K562 (cell line): Measurements from ENCODE around the gene RYR1. TPM values are rescaled to one million over a fixed set of nuclear protein-coding genes. Genes with fewer than 3 reads are reported as not detected.

Source experiments
- ATAC-seq: fragments of 200-7000 bp; cut with Tn5 transposase; 3 replicates; pipeline ENCODE4 v1.9.1; 2020; ENCODE audit warnings: moderate library complexity
- BruUV-seq: library from RNA; stranded (reverse); fragments of 400-500 nt; replicated peaks from 2 replicates; lab custom pipeline; 2021; lab: Mats Ljungman, UMichigan
- CTCF ChIA-PET: fragments of 300-600 bp; formaldehyde crosslinking; extraction: SDS; loops from one replicate; lab custom pipeline; 2021; ENCODE audit warnings: low intra/inter-chr PET ratio; lab: Yijun Ruan, JAX
- POLR2A ChIA-PET: fragments of 300-600, 350-650 bp; sonication (Branson Sonifier 250); formaldehyde crosslinking; extraction: SDS; loops from one replicate; lab custom pipeline; 2021; ENCODE audit warnings: antibody characterized with exemption, inconsistent platforms; lab: Yijun Ruan, JAX
- DNase-seq, 4 experiments: peaks; one replicate each; pipeline versions ENCODE4 v3.0.0 to v3.0.0-alpha.2; 2011 to 2018; ENCODE audit warnings: low spot score in 3 of 4, mixed read lengths in 3 of 4; ENCODE audit errors: extremely low read depth in 1 of 4
- FAIRE-seq: peaks from 2 replicates; lab custom pipeline; 2011; peaks lifted over from hg19 to GRCh38; lab: Jason Lieb, UNC
- H2AFZ ChIP-seq: 2 replicates; pipeline ENCODE4 v1.6.0; 2011; ENCODE audit warnings: low read depth, low read length, control low read depth, inconsistent platforms
- H3K27ac ChIP-seq: fragments of 200-600 bp; 3 replicates; pipeline ENCODE4 v1.8.0; 2011; ENCODE audit warnings: low read depth, mild to moderate bottlenecking, control low read depth, inconsistent platforms, low read length, moderate library complexity, mixed read lengths; ENCODE audit errors: extremely low read depth
- H3K27me3 ChIP-seq, 2 experiments: fragments of 300-600 bp in 1 of 2; 2 replicates in 1 of 2; 3 replicates in 1 of 2; pipeline versions ENCODE4 v1.6.0 to v1.8.0; 2011; ENCODE audit warnings: inconsistent platforms in 2 of 2, low read length in 2 of 2, mild to moderate bottlenecking in 1 of 2, mixed read lengths in 1 of 2, moderate library complexity in 1 of 2; ENCODE audit not compliant: control insufficient read depth in 2 of 2, insufficient read depth in 2 of 2
- H3K36me3 ChIP-seq: fragments of 300-600 bp; 3 replicates; pipeline ENCODE4 v1.8.0; 2011; ENCODE audit warnings: mild to moderate bottlenecking, low read length, inconsistent platforms; ENCODE audit not compliant: control insufficient read depth, insufficient read depth
- H3K4me1 ChIP-seq, 2 experiments: fragments of 200-600 bp in 1 of 2; replicated peaks in 1 of 2; 2 replicates in 1 of 2; 3 replicates in 1 of 2; pipeline versions ENCODE4 v1.5.1 to v1.8.0; 2011; ENCODE audit warnings: inconsistent platforms in 2 of 2, low read length in 2 of 2, mild to moderate bottlenecking in 1 of 2, mixed read lengths in 1 of 2, moderate library complexity in 1 of 2; ENCODE audit not compliant: control insufficient read depth in 2 of 2, insufficient read depth in 2 of 2
- H3K4me2 ChIP-seq: 2 replicates; pipeline ENCODE4 v1.6.1; 2011; ENCODE audit warnings: low read length, control low read depth, inconsistent platforms, mixed read lengths; ENCODE audit not compliant: insufficient read depth
- H3K4me3 ChIP-seq: fragments of 200-600 bp; sonication (generic), shearing (Covaris generic); 2 replicates; pipeline ENCODE4 v1.5.1; 2016; ENCODE audit warnings: control low read depth, inconsistent platforms
- H3K79me2 ChIP-seq: fragments of 200-600 bp; 3 replicates; pipeline ENCODE4 v1.8.0; 2011; ENCODE audit warnings: low read length, inconsistent platforms; ENCODE audit not compliant: control insufficient read depth, insufficient read depth
- H3K9ac ChIP-seq, 2 experiments: 2 replicates each; pipeline versions ENCODE4 v1.6.0 to v1.6.1; 2011; ENCODE audit warnings: low read depth in 2 of 2, low read length in 2 of 2, control low read depth in 1 of 2, inconsistent platforms in 1 of 2, mild to moderate bottlenecking in 1 of 2, mixed read lengths in 1 of 2; ENCODE audit not compliant: insufficient read depth in 1 of 2
- H3K9me1 ChIP-seq: one replicate; pipeline ENCODE4 v1.6.0; 2011; ENCODE audit warnings: inconsistent platforms, mild to moderate bottlenecking, low read length, moderate library complexity; ENCODE audit not compliant: control insufficient read depth, insufficient read depth
- H3K9me3 ChIP-seq: replicated peaks from 2 replicates; pipeline ENCODE4 v1.5.1; 2011; ENCODE audit warnings: low read depth, low read length, inconsistent platforms; ENCODE audit not compliant: control insufficient read depth, insufficient read depth
- H4K20me1 ChIP-seq: replicated peaks from 2 replicates; pipeline ENCODE4 v1.6.1; 2011; ENCODE audit warnings: low read length, inconsistent platforms, mixed read lengths; ENCODE audit not compliant: control insufficient read depth, insufficient read depth
- CCNT2 ChIP-seq: IDR thresholded peaks from 2 replicates; pipeline ENCODE4 v1.6.1; 2011; ENCODE audit warnings: borderline replicate concordance, low read depth, mild to moderate bottlenecking, moderate library complexity, mixed read lengths, low read length; ENCODE audit not compliant: insufficient read length; ENCODE audit errors: extremely low read depth
- ETV5 ChIP-seq: sonication (generic); formaldehyde crosslinking; IDR thresholded peaks from 2 replicates; pipeline ENCODE4 v1.4.0; 2020; ENCODE audit warnings: low read depth, mild to moderate bottlenecking, missing genetic modification reagents
- FOXA3 ChIP-seq, 2 experiments: fragments of 450-650 bp in 1 of 2; sonication (generic) in 1 of 2; formaldehyde crosslinking; IDR thresholded peaks in 1 of 2; conservative IDR thresholded peaks in 1 of 2; 2 replicates each; pipeline versions ENCODE4 v1.4.0 to v1.8.0; 2020 to 2022; ENCODE audit warnings: mild to moderate bottlenecking in 2 of 2, missing genetic modification reagents in 1 of 2
- HDAC8 ChIP-seq: fragments of 450-650 bp; IDR thresholded peaks from 2 replicates; pipeline ENCODE4 v1.6.1; 2016; ENCODE audit warnings: mild to moderate bottlenecking, missing genetic modification characterization, moderate library complexity, missing compliant biosample characterization
- KLF1 ChIP-seq: fragments of 450-650 bp; IDR thresholded peaks from 2 replicates; pipeline ENCODE4 v1.6.1; 2016; ENCODE audit warnings: missing genetic modification characterization, missing compliant biosample characterization
- MYBL2 ChIP-seq, 2 experiments: fragments of 450-650 bp in 1 of 2; sonication (generic) in 1 of 2; formaldehyde crosslinking in 1 of 2; IDR thresholded peaks; 2 replicates each; pipeline versions ENCODE4 v1.6.1 to v1.8.1; 2017 to 2022; ENCODE audit warnings: borderline replicate concordance in 1 of 2, inconsistent platforms in 1 of 2, low read depth in 1 of 2, mild to moderate bottlenecking in 1 of 2, missing genetic modification reagents in 1 of 2, moderate library complexity in 1 of 2
- NFIC ChIP-seq: fragments of 450-650 bp; IDR thresholded peaks from 2 replicates; pipeline ENCODE4 v1.6.1; 2017; ENCODE audit warnings: mild to moderate bottlenecking, inconsistent platforms
- RBFOX2 ChIP-seq: fragments of 200-400 bp; formaldehyde crosslinking; IDR thresholded peaks from 2 replicates; pipeline ENCODE4 v1.6.1; 2017; ENCODE audit warnings: low read depth, mild to moderate bottlenecking, low read length, moderate library complexity
- SIX5 ChIP-seq, 2 experiments: IDR thresholded peaks; 2 replicates each; pipeline ENCODE4 v1.6.1; 2011; ENCODE audit warnings: low read length in 2 of 2, borderline replicate concordance in 1 of 2, low read depth in 1 of 2, mild to moderate bottlenecking in 1 of 2, moderate library complexity in 1 of 2; ENCODE audit not compliant: insufficient read depth in 1 of 2
- SRSF1 ChIP-seq: fragments of 200-400 bp; formaldehyde crosslinking; IDR thresholded peaks from 2 replicates; pipeline ENCODE4 v1.6.1; 2017; ENCODE audit warnings: mild to moderate bottlenecking, low read depth, low read length, moderate library complexity
- TAF1 ChIP-seq: IDR thresholded peaks from 2 replicates; pipeline ENCODE4 v1.6.1; 2011; ENCODE audit warnings: mild to moderate bottlenecking, low read length, moderate library complexity; ENCODE audit not compliant: insufficient read depth, control insufficient read depth, severe bottlenecking; ENCODE audit errors: extremely low read depth
- XRCC4 ChIP-seq: IDR thresholded peaks from one replicate; pipeline ENCODE4 v1.6.1; 2011; ENCODE audit not compliant: insufficient read depth, insufficient read length; ENCODE audit errors: extremely low read depth
- XRCC5 ChIP-seq: fragments of 200-400 bp; formaldehyde crosslinking; IDR thresholded peaks from 2 replicates; pipeline ENCODE4 v1.6.1; 2017; ENCODE audit warnings: low read depth, mild to moderate bottlenecking, low read length
- ZNF12 ChIP-seq: sonication (generic); formaldehyde crosslinking; IDR thresholded peaks from 2 replicates; pipeline ENCODE4 v1.4.0; 2020; ENCODE audit warnings: mild to moderate bottlenecking, missing genetic modification reagents
- ZNF444 ChIP-seq: fragments of 250-450 bp; sonication (Bioruptor Pico); IDR thresholded peaks from 2 replicates; pipeline ENCODE4 v1.4.0; 2020; ENCODE audit warnings: mild to moderate bottlenecking, moderate library complexity
- WGBS: fragments of 100-300 bp; shearing (Covaris generic); methylation state at CpG from one replicate; pipeline ENCODE4 v1.1.6; 2016; ENCODE audit warnings: low coverage, mixed read lengths; ENCODE audit not compliant: insufficient coverage; ENCODE audit errors: missing lambda C conversion rate; 5-methylcytosine and 5-hydroxymethylcytosine counted together
- in situ Hi-C: fragments of 300-500 bp; cut with MboI; formaldehyde crosslinking; loops from 4 replicates; pipeline ENCODE4 v1.15.0; 2018; ENCODE audit warnings: inconsistent platforms, mixed read lengths
- intact Hi-C: fragments of 100-400 bp; cut with micrococcal nuclease; formaldehyde crosslinking; loops from 2 replicates; pipeline ENCODE4 v1.14.2; 2022
- polyA plus RNA-seq, 8 experiments: library from polyadenylated mRNA; depleted of rRNA in 4 of 8; stranded (reverse) in 5 of 8; unstranded in 3 of 8; fragments of >200 nt; fragmentation: Nextera tagmentation in 2 of 8; fragmentation: Illumina TruSeq in 1 of 8; extraction: Ambion mirVana in 2 of 8; extraction: Trizol in 1 of 8; gene quantifications; 2 replicates each; pipeline versions ENCODE4 v1.2.1 to v1.2.3, GENCODE V29; 2011 to 2014; ENCODE audit warnings: inconsistent platforms in 1 of 8, missing spikeins in 1 of 8
- total RNA-seq, 7 experiments: library from RNA; depleted of rRNA in 6 of 7; stranded (reverse); fragments of >200 nt in 6 of 7; fragmentation: Illumina TruSeq in 2 of 7; extraction: Trizol in 2 of 7; gene quantifications; 2 replicates each; pipeline versions ENCODE4 v1.2.1 to v1.2.3, GENCODE V29; 2011 to 2021; ENCODE audit warnings: low replicate concordance in 1 of 7
- TF ChIP-seq, protein P1 (sequence below), 2 experiments: fragments of 450-650 bp in 1 of 2; IDR thresholded peaks; 2 replicates each; pipeline ENCODE4 v1.6.1; 2011 to 2017; ENCODE audit warnings: low read depth in 2 of 2, antibody characterized with exemption in 1 of 2, borderline replicate concordance in 1 of 2, low read length in 1 of 2, mild to moderate bottlenecking in 1 of 2, mixed read lengths in 1 of 2; ENCODE audit not compliant: control insufficient read depth in 1 of 2

RYR1 gene
- total and polyA plus RNA-seq, 9 of the 15 experiments (the other 6 are each of a cell fraction or from before 2014, with no cell fraction given), result 0.11 to 7.4 (median 3.7) TPM

DNA sequence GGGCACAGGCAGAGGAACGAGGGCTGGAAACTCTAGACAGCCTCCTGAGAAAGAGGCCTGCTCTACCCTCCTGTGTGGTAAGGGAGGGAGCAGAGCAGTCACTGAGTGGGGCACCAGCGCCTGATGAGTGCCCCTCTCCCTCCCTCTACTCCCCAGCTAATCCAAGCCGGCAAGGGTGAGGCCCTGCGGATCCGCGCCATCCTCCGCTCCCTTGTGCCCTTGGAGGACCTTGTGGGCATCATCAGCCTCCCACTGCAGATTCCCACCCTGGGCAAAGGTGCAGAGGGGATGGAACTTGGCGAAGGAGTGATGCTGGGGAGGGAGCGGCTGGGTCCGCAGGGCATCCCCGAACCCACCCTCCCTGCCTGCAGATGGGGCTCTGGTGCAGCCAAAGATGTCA is 67.0 kb downstream of the RYR1 start:
- BruUV-seq, result no TSS peak
- no peak for DNase-seq

More for the DNA sequence above, 67.0 kb downstream of the RYR1 start:
- no peak for ATAC-seq
- TF ChIP-seq, protein P1, sequence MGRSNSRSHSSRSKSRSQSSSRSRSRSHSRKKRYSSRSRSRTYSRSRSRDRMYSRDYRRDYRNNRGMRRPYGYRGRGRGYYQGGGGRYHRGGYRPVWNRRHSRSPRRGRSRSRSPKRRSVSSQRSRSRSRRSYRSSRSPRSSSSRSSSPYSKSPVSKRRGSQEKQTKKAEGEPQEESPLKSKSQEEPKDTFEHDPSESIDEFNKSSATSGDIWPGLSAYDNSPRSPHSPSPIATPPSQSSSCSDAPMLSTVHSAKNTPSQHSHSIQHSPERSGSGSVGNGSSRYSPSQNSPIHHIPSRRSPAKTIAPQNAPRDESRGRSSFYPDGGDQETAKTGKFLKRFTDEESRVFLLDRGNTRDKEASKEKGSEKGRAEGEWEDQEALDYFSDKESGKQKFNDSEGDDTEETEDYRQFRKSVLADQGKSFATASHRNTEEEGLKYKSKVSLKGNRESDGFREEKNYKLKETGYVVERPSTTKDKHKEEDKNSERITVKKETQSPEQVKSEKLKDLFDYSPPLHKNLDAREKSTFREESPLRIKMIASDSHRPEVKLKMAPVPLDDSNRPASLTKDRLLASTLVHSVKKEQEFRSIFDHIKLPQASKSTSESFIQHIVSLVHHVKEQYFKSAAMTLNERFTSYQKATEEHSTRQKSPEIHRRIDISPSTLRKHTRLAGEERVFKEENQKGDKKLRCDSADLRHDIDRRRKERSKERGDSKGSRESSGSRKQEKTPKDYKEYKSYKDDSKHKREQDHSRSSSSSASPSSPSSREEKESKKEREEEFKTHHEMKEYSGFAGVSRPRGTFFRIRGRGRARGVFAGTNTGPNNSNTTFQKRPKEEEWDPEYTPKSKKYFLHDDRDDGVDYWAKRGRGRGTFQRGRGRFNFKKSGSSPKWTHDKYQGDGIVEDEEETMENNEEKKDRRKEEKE (IDR thresholded peaks at IDR 0.05; ENCODE audit: borderline replicate concordance in 1 of 2, control insufficient read depth in 1 of 2, low read depth in 2 of 2, low read length in 1 of 2), result no peak
- no peak for TF ChIP-seq FOXA3 (CRISPR knock-in tag; conservative IDR thresholded peaks at IDR 0.05 in 1 of 2, IDR thresholded peaks at IDR 0.05 in 1 of 2)
- TF ChIP-seq CCNT2, result no peak
- no peak for TF ChIP-seq ZNF444 (CRISPR knock-in tag)
- no peak for TF ChIP-seq RBFOX2
- no peak for TF ChIP-seq SIX5 (IDR thresholded peaks at IDR 0.05; ENCODE audit: borderline replicate concordance in 1 of 2, insufficient read depth in 1 of 2, low read depth in 1 of 2, low read length in 2 of 2)
- TF ChIP-seq XRCC5, result no peak
- no peak for TF ChIP-seq KLF1
- TF ChIP-seq XRCC4, result no peak
- TF ChIP-seq MYBL2 (IDR thresholded peaks at IDR 0.05; ENCODE audit: low read depth), result no peak
- TF ChIP-seq MYBL2 (CRISPR knock-in tag; IDR thresholded peaks at IDR 0.05; ENCODE audit: borderline replicate concordance), result no peak
- TF ChIP-seq ETV5 (CRISPR knock-in tag), result no peak
- TF ChIP-seq ZNF12, result no peak
- TF ChIP-seq TAF1, result no peak
- no peak for TF ChIP-seq HDAC8
- TF ChIP-seq NFIC, result no peak
- TF ChIP-seq SRSF1, result no peak
- Histone ChIP-seq H3K4me2 (no peak overlapping the region), H3K27ac (no peak overlapping the region), H3K36me3 (peaks cover 28% of the 10 kb centered on the region; the same call in 1 of the 3 replicates), H3K9me1 (no peaks in the 10 kb centered on the region), H3K27me3 (no peaks in the 10 kb centered on the region), H3K79me2 (no peaks in the 10 kb centered on the region), H4K20me1 (no peaks in the 10 kb centered on the region), H3K4me3 (no peak overlapping the region), H3K9me3 (no peaks in the 10 kb centered on the region), H3K4me1 (peaks cover 0 to 7% of the 10 kb centered on the region in 2 experiments; a peak in 1 of 5 replicates), H3K9ac (no peak overlapping the region), H2AFZ (no peak overlapping the region)
- in situ Hi-C loops (no loop called here), intact Hi-C loops (no loop called here)
- ChIA-PET CTCF (no interaction called here), POLR2A (interaction anchor here (0.5 kb wide), 1 partner anchor 201 kb away, joined by 3 read pairs; no protein-coding TSS in a partner anchor)
- 96% methylated on average over 4 of the region's 11 CpGs for WGBS
- no peak for FAIRE-seq
